Nephron (organoid): ENCODE data around the gene PBX1.

Experiments
- H3K27ac Mint-ChIP-seq, 3 experiments: 2 replicates each; pipeline ENCODE4 v1.8.0; 2020; ENCODE audit warnings: mixed read lengths in 3 of 3, mild to moderate bottlenecking in 2 of 3, moderate library complexity in 1 of 3
- H3K27me3 Mint-ChIP-seq: 2 replicates; pipeline ENCODE4 v1.8.0; 2021; ENCODE audit warnings: low read depth, mild to moderate bottlenecking, moderate library complexity, mixed read lengths
- H3K36me3 Mint-ChIP-seq: 2 replicates; pipeline ENCODE4 v1.8.0; 2020; ENCODE audit warnings: low read depth, mixed read lengths
- H3K4me1 Mint-ChIP-seq: 2 replicates; pipeline ENCODE4 v1.8.0; 2020; ENCODE audit warnings: mixed read lengths
- H3K4me3 Mint-ChIP-seq, 3 experiments: 2 replicates each; pipeline ENCODE4 v1.8.0; 2020; ENCODE audit warnings: mild to moderate bottlenecking in 3 of 3, mixed read lengths in 3 of 3, moderate library complexity in 2 of 3
- H3K9me3 Mint-ChIP-seq: 2 replicates; pipeline ENCODE4 v1.8.0; 2020; ENCODE audit warnings: mixed read lengths
- TF ChIP-seq, protein P1 (sequence below), 3 experiments: fragments of 200-600 bp; sonication (generic); IDR thresholded peaks; one replicate each; pipeline ENCODE4 v1.5.0; 2021; ENCODE audit warnings: antibody characterized with exemption in 3 of 3; ENCODE audit not compliant: unreplicated experiment in 3 of 3

The PBX1 gene

DNA sequence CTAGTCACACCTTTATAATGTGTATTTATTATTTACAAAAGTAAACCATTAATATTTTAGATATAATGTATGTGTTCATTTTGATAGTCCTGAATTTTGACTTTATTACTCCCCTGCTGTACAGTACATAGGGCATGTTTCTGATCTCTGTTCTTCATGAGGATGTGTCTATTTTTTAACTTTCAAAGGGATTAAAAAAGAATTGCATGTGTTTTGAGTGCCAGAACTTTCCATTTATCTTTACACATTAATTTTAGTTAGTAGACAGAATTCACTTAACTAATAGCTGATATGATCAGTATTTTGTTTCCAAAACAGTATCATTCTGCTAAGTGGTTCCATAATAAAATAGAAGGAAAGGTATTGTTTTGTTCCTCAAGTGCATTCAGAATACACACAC, 3.1 kb downstream of the PBX1 start:
- H3K4me1 Mint-ChIP-seq = peaks cover 45% of the 10 kb centered on the region
- peaks cover 24% of the 10 kb centered on the region for H3K36me3 Mint-ChIP-seq
- H3K4me3 Mint-ChIP-seq = peak overlapping the region; percentile 96 to 98 (median 98)
- peak overlapping the region; percentile 95 to 99 (median 98) for H3K27ac Mint-ChIP-seq
- H3K27me3 Mint-ChIP-seq = no peaks in the 10 kb centered on the region
- H3K9me3 Mint-ChIP-seq = no peaks in the 10 kb centered on the region
- TF ChIP-seq, protein P1, sequence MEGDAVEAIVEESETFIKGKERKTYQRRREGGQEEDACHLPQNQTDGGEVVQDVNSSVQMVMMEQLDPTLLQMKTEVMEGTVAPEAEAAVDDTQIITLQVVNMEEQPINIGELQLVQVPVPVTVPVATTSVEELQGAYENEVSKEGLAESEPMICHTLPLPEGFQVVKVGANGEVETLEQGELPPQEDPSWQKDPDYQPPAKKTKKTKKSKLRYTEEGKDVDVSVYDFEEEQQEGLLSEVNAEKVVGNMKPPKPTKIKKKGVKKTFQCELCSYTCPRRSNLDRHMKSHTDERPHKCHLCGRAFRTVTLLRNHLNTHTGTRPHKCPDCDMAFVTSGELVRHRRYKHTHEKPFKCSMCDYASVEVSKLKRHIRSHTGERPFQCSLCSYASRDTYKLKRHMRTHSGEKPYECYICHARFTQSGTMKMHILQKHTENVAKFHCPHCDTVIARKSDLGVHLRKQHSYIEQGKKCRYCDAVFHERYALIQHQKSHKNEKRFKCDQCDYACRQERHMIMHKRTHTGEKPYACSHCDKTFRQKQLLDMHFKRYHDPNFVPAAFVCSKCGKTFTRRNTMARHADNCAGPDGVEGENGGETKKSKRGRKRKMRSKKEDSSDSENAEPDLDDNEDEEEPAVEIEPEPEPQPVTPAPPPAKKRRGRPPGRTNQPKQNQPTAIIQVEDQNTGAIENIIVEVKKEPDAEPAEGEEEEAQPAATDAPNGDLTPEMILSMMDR (IDR thresholded peaks at IDR 0.05; ENCODE audit: unreplicated experiment in 3 of 3) = no peak

DNA sequence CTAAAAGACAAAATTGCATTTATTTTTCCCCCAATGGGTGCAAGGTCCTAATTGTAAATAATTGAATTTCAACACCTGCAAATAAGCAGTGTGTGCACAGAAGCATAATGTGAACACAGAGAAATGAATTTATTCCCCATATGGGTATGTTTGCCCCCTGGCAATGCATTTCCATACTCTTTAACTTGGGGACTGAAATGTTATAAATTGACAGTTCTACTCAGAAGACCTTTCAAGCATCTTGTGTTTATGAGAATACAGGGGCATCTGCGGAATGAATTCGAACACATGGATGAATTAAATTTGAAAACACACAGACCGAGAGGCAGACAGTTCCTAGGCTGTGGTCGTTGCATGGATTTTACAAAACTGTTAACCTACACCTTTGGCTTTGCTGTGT, 3.5 kb downstream of the PBX1 start:
- H3K27me3 Mint-ChIP-seq = no peaks in the 10 kb centered on the region
- peaks cover 46% of the 10 kb centered on the region for H3K4me1 Mint-ChIP-seq
- H3K27ac Mint-ChIP-seq = peak overlapping the region; percentile 95 to 99 (median 98)
- peak overlapping the region; percentile 96 to 98 (median 98) for H3K4me3 Mint-ChIP-seq
- H3K36me3 Mint-ChIP-seq = peaks cover 27% of the 10 kb centered on the region
- TF ChIP-seq, protein P1 (IDR thresholded peaks at IDR 0.05; ENCODE audit: unreplicated experiment in 3 of 3) = no peak
- peaks cover under 1% of the 10 kb centered on the region for H3K9me3 Mint-ChIP-seq

DNA sequence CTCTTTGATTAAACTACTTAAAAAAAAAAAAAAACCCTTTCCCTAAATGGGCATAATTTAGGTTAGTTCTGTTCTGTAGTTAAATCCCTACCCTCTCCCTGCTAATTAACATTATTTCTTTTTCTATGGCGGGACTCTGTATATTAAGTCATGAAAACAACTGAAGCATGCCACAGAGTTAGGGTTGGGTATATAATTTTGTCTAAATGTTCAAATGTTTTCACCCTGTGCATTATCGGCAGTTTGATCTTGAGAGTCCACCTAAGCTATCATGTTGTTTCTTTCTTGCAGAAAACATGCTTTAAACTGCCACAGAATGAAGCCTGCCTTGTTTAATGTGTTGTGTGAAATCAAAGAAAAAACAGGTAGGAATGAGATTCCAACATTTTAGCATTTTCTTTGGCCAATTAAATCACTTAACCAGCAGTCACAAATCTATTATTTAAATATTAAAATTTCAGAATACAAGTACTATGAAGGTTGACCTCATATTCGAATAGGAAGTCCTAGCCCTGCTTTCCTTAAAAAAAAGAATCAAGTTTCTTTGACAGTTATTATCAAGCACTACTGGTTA, 4.0 kb downstream of the PBX1 start:
- H3K4me1 Mint-ChIP-seq = peaks cover 46% of the 10 kb centered on the region
- H3K36me3 Mint-ChIP-seq = peaks cover 32% of the 10 kb centered on the region
- peaks cover 2% of the 10 kb centered on the region for H3K9me3 Mint-ChIP-seq
- H3K4me3 Mint-ChIP-seq = peak overlapping the region; percentile 96 to 98 (median 98)
- no peaks in the 10 kb centered on the region for H3K27me3 Mint-ChIP-seq
- H3K27ac Mint-ChIP-seq = peak overlapping the region; percentile 95 to 99 (median 98)
- TF ChIP-seq, protein P1 (IDR thresholded peaks at IDR 0.05; ENCODE audit: unreplicated experiment in 3 of 3) = no peak

DNA sequence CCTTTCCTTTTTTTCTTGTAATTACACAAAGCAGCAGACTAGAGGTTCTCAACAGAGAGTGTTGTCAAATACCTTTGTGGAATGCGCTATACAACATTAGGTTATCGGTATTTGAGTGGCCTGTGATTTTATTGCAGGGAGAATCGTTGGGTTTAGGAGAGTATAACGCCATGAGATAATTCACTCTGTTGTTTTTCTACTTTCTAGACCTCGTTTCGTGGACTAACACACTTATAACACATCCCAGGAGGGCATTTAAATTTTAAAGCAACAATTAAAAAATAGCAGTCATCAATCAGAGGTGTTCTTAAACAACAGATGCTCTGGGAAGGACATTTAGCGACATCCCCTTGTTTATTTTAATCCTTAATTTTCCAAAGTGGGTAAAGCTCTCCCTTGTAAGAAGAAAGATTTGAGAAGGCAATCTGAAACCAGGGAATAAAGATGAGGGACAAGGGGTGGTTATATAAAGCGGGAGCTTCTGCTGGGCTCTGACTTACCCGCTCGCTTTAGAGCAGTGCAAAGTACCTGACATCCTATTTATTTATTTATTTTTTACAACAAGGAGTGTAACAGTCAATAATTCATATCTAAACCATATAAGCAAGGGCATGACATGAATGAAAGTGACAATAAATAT, 4.9 kb downstream of the PBX1 start:
- Mint-ChIP-seq H3K9me3 (peaks cover 2% of the 10 kb centered on the region), H3K27me3 (no peaks in the 10 kb centered on the region), H3K27ac (peak overlapping the region; percentile 95 to 99 (median 98)), H3K4me3 (peak overlapping the region; percentile 96 to 98 (median 98)), H3K4me1 (peaks cover 42% of the 10 kb centered on the region), H3K36me3 (peaks cover 40% of the 10 kb centered on the region)
- TF ChIP-seq, protein P1 (IDR thresholded peaks at IDR 0.05; ENCODE audit: unreplicated experiment in 3 of 3) = no peak

DNA sequence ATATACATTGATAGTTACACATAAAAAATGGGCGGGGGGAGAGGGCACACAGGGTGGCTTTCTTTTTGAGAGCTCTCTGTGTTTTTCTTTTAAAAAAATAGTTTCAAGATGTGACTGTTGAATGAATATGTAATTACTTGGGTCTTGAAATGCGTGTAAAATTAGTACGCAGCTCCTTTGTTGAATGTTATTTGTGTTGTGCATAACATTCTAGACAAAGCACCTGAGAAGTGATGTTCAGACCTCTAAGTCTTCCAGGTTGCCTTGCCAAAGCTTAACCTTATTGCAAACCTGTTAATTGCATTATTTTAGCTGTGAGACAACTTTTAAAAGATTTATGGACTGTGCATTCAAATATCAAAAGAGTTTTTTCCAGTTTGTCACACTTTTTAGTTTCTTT, 5.4 kb downstream of the PBX1 start:
- H3K36me3 Mint-ChIP-seq = peaks cover 45% of the 10 kb centered on the region
- H3K4me1 Mint-ChIP-seq = peaks cover 42% of the 10 kb centered on the region
- H3K27ac Mint-ChIP-seq = peak overlapping the region; percentile 95 to 99 (median 98)
- peak overlapping the region; percentile 96 to 98 (median 98) for H3K4me3 Mint-ChIP-seq
- H3K27me3 Mint-ChIP-seq = no peaks in the 10 kb centered on the region
- peaks cover 2% of the 10 kb centered on the region for H3K9me3 Mint-ChIP-seq
- TF ChIP-seq, protein P1 (IDR thresholded peaks at IDR 0.05; ENCODE audit: unreplicated experiment in 3 of 3) = no peak

DNA sequence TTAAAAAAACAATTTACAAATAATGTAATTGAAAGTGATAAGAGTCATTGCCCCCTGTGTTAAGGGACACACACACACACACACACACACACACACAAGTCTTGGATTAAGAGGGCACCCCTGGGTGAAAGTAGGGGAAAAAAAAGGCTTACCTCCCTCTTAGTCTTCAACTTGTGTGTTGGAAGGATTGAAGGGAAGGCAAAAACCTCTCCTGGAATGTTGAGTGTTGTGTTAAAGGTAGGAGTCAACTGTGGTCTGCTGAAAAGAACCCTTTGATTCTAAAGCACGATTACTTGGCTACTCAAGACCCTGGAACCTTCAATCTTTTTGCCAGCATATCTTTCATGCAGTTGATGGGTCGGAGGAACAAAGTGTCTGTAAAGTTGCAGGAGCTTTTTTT, 6.4 kb downstream of the PBX1 start:
- peak overlapping the region; percentile 71 to 98 (median 96) for H3K4me3 Mint-ChIP-seq
- TF ChIP-seq, protein P1 (IDR thresholded peaks at IDR 0.05; ENCODE audit: unreplicated experiment in 3 of 3) = no peak
- no peaks in the 10 kb centered on the region for H3K27me3 Mint-ChIP-seq
- peaks cover 42% of the 10 kb centered on the region for H3K4me1 Mint-ChIP-seq
- H3K27ac Mint-ChIP-seq = peak overlapping the region; percentile 95 to 99 (median 98)
- peaks cover 6% of the 10 kb centered on the region for H3K9me3 Mint-ChIP-seq
- peaks cover 54% of the 10 kb centered on the region for H3K36me3 Mint-ChIP-seq
